Activated naive CD4-positive, alpha-beta T cell treated with anti-CD3 and anti-CD28 coated beads, Interleukin-2, amount 50 U/mL, for 72 hours (primary cell): ENCODE measurements around the gene SNX10. TPM values are rescaled to one million over a fixed set of nuclear protein-coding genes. Genes with fewer than 3 reads are reported as not detected.
A peak's percentile ranks its signal among the peaks of the same experiment; 100 is the strongest.

ENCODE experiments used
- ATAC-seq, 2 donors: fragments of 150-1000 bp; cut with Tn5 transposase; 2 replicates each; pipeline ENCODE4 v1.10.0; 2021; ENCODE audit warnings: mild to moderate bottlenecking in 2 of 2, moderate library complexity in 2 of 2
- DNase-seq, 2 donors: peaks; one replicate each; pipeline ENCODE4 v3.0.0; 2021 to 2022; ENCODE audit warnings: low spot score in 2 of 2
- H3K27ac Mint-ChIP-seq, 2 donors: one replicate each; pipeline ENCODE4 v1.8.0; 2022; ENCODE audit warnings: mild to moderate bottlenecking in 2 of 2, mixed read lengths in 2 of 2
- H3K36me3 Mint-ChIP-seq, 2 donors: one replicate each; pipeline ENCODE4 v1.8.0; 2022; ENCODE audit warnings: mixed read lengths in 2 of 2
- H3K9me3 Mint-ChIP-seq, 2 donors: one replicate each; pipeline ENCODE4 v1.8.0; 2022; ENCODE audit warnings: mixed read lengths in 2 of 2
- total RNA-seq, 2 donors: library from RNA; stranded (reverse); gene quantifications; one replicate each; pipeline ENCODE4 v1.2.3, GENCODE V29; 2022

SNX10 gene
- total RNA-seq, 2 donors from 2014 or later, result 19.9 to 44.6 TPM

GRCh38 chr7:26398756-26399509 is 107.3 kb downstream of the SNX10 start:
- peak in 1 of 2 donors; percentile 55 for DNase-seq
- Mint-ChIP-seq H3K27ac (peak overlapping the region in 1 of 2 donors; percentile 20), H3K9me3 (no peaks in the 10 kb centered on the region), H3K36me3 (peaks cover 0 to 6% of the 10 kb centered on the region in 2 donors)
- peak; percentile 64 to 67 for ATAC-seq

GRCh38 chr7:26399736-26400135 is 108.1 kb downstream of the SNX10 start:
- DNase-seq (no peak), ATAC-seq (no peak)
- Mint-ChIP-seq H3K27ac (no peak overlapping the region), H3K9me3 (no peaks in the 10 kb centered on the region), H3K36me3 (peaks cover 0 to 6% of the 10 kb centered on the region in 2 donors)

GRCh38 chr7:26403640-26404039 is 112.0 kb downstream of the SNX10 start:
- DNase-seq (no peak), ATAC-seq (no peak)
- Mint-ChIP-seq H3K27ac (no peak overlapping the region), H3K36me3 (peaks cover 0 to 6% of the 10 kb centered on the region in 2 donors), H3K9me3 (peaks cover 4 to 8% of the 10 kb centered on the region in 2 donors)

GRCh38 chr7:26404189-26404996 is 112.7 kb downstream of the SNX10 start:
- Mint-ChIP-seq H3K9me3 (peaks cover 4 to 8% of the 10 kb centered on the region in 2 donors), H3K27ac (no peak overlapping the region), H3K36me3 (no peaks in the 10 kb centered on the region)
- DNase-seq (no peak), ATAC-seq (no peak)

GRCh38 chr7:26406433-26406832 is 114.8 kb downstream of the SNX10 start:
- Mint-ChIP-seq H3K36me3 (no peaks in the 10 kb centered on the region), H3K27ac (no peak overlapping the region), H3K9me3 (peaks cover 4 to 8% of the 10 kb centered on the region in 2 donors)
- DNase-seq (no peak), ATAC-seq (no peak)

GRCh38 chr7:26409661-26410547 is 118.2 kb downstream of the SNX10 start:
- Mint-ChIP-seq H3K27ac (no peak overlapping the region), H3K36me3 (no peaks in the 10 kb centered on the region), H3K9me3 (peaks cover 4 to 8% of the 10 kb centered on the region in 2 donors)
- ATAC-seq, result no peak
- no peak for DNase-seq

- DNase-seq (no peak), ATAC-seq (no peak)
- no peaks in the 10 kb centered on the region for H3K36me3 Mint-ChIP-seq
- no peak overlapping the region for H3K27ac Mint-ChIP-seq
- H3K9me3 Mint-ChIP-seq, result no peaks in the 10 kb centered on the region
Measured at GRCh38 chr7:26413007-26413691, 121.5 kb downstream of the SNX10 start.

- H3K36me3 Mint-ChIP-seq, result no peaks in the 10 kb centered on the region
- no peak for ATAC-seq
Measured at GRCh38 chr7:26416004-26416403, 124.3 kb downstream of the SNX10 start.

GRCh38 chr7:26417911-26418413 is 126.3 kb downstream of the SNX10 start:
- H3K36me3 Mint-ChIP-seq, result no peaks in the 10 kb centered on the region
- ATAC-seq, result no peak
- no peaks in the 10 kb centered on the region for H3K9me3 Mint-ChIP-seq
- no peak overlapping the region for H3K27ac Mint-ChIP-seq
- DNase-seq, result no peak

More at GRCh38 chr7:26416004-26416403, 124.3 kb downstream of the SNX10 start:
- Mint-ChIP-seq H3K27ac (no peak overlapping the region), H3K9me3 (no peaks in the 10 kb centered on the region)
- DNase-seq, result no peak

GRCh38 chr7:26419198-26419597 is 127.5 kb downstream of the SNX10 start:
- no peak for DNase-seq
- no peak overlapping the region for H3K27ac Mint-ChIP-seq
- ATAC-seq, result no peak
- H3K36me3 Mint-ChIP-seq, result no peaks in the 10 kb centered on the region
- no peaks in the 10 kb centered on the region for H3K9me3 Mint-ChIP-seq

- no peaks in the 10 kb centered on the region for H3K9me3 Mint-ChIP-seq
- no peak overlapping the region for H3K27ac Mint-ChIP-seq
- ATAC-seq (no peak), DNase-seq (no peak)
- no peaks in the 10 kb centered on the region for H3K36me3 Mint-ChIP-seq
Measured at GRCh38 chr7:26420422-26421019, 128.9 kb downstream of the SNX10 start.

GRCh38 chr7:26422761-26423160 is 131.1 kb downstream of the SNX10 start:
- H3K36me3 Mint-ChIP-seq, result no peaks in the 10 kb centered on the region
- H3K9me3 Mint-ChIP-seq, result no peaks in the 10 kb centered on the region
- ATAC-seq (no peak), DNase-seq (no peak)
- H3K27ac Mint-ChIP-seq, result no peak overlapping the region

GRCh38 chr7:26423436-26423835 is 131.8 kb downstream of the SNX10 start:
- Mint-ChIP-seq H3K36me3 (no peaks in the 10 kb centered on the region), H3K27ac (no peak overlapping the region), H3K9me3 (no peaks in the 10 kb centered on the region)
- DNase-seq (no peak), ATAC-seq (no peak)
